Retinal pigment epithelial cell (primary cell): ENCODE measurements around the gene PHF14.

Experiments
- DNase-seq: peaks from one replicate; pipeline ENCODE4 v3.0.0-alpha.2; 2010; ENCODE audit warnings: low read depth
- H3K4me3 ChIP-seq: 2 replicates; pipeline ENCODE4 v1.5.1; 2011; ENCODE audit warnings: mild to moderate bottlenecking, low read length, control low read depth, moderate library complexity
- TF ChIP-seq, protein P1 (sequence below): conservative IDR thresholded peaks from 2 replicates; pipeline ENCODE4 v1.5.1; 2011; ENCODE audit warnings: low read depth, low read length, control low read depth, inconsistent platforms

Gene PHF14

DNA sequence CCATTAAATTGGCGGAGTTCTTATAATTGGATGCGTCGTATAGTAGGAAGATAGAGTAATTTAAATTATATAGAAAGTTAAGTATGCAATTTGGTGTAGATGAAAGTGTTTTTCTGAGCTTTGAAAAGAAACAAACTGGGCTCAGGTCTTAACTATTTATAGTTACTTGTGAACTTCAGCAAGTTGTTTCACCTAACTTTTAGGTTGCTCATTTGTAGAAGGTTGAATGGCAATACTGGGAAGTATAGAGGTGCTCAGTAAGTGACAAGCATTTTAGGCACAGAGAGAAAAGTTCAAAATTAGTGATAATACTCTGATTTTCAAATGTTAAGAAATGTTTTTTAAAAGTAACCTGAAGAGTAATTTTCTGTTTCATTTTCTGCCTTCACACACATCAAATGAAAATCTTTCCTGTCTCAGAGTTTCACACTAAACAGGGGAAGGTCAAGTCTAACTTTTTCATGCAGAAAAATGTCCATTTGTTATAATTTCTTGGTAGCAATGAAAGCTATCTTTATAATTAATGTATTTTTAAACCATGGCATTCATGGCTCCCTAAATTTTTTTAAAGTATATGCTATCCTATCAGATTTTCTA lies 146.5 kb downstream of the PHF14 start:
- no peak overlapping the region for H3K4me3 ChIP-seq
- TF ChIP-seq, protein P1, sequence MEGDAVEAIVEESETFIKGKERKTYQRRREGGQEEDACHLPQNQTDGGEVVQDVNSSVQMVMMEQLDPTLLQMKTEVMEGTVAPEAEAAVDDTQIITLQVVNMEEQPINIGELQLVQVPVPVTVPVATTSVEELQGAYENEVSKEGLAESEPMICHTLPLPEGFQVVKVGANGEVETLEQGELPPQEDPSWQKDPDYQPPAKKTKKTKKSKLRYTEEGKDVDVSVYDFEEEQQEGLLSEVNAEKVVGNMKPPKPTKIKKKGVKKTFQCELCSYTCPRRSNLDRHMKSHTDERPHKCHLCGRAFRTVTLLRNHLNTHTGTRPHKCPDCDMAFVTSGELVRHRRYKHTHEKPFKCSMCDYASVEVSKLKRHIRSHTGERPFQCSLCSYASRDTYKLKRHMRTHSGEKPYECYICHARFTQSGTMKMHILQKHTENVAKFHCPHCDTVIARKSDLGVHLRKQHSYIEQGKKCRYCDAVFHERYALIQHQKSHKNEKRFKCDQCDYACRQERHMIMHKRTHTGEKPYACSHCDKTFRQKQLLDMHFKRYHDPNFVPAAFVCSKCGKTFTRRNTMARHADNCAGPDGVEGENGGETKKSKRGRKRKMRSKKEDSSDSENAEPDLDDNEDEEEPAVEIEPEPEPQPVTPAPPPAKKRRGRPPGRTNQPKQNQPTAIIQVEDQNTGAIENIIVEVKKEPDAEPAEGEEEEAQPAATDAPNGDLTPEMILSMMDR: no peak
- no peak for DNase-seq

- no peak overlapping the region for H3K4me3 ChIP-seq
- no peak for DNase-seq
- TF ChIP-seq, protein P1: no peak
Observed at GRCh38 chr7:11120675-11121220, 147.1 kb downstream of the PHF14 start.

GRCh38 chr7:11124856-11125559 lies 151.3 kb downstream of the PHF14 start:
- TF ChIP-seq, protein P1: no peak
- no peak for DNase-seq
- H3K4me3 ChIP-seq: no peak overlapping the region

DNA sequence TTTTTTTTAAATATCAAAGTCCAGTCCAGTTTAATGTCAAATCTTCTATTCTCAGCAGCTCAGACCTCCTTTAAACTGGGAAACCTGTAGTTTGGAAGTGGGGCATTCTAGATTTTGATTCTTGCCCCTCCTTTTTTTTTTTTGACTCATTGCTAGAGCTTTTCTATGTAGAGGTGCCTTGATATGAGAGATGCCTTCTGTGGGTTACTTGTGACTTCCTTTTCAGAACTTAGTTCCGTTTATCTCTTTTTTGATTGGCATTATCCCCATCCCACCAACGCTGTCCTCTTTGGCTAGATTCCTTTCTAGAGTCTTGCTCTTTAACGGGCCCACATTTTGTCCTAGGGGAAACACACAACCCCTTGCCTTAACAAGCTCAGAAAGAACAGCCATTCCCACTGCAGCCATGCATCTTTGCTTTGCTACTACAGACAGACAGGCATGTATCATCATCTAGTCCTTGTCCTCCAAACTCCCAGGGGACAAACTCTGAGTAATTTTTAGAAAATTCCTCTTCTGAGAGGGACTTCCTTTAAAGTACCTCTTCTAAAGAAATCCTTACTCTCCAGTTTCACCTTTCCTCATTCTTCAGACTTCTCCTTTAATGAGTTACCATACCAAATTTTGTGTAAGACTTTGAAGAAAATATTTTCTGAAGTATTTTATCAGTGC lies 153.6 kb downstream of the PHF14 start:
- DNase-seq: no peak
- H3K4me3 ChIP-seq: no peak overlapping the region
- TF ChIP-seq, protein P1: no peak

DNA sequence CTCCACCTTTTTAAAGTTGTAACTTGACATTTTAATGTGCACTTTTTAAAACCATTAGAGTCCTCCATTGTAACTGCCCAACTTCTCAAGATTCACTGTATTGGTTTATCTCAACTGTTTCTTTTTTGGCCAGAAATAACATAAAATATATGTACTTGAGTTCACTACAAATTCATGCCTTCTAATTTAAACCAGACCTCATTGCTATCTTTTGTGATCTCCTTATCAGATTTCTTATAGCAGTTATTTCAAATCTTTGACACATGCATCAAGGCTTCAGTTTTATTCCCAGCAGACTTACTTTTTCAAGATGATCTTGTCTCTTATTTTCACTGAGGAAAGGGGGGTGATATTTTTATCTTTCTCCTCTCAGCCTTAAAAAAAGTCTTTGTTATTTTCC lies 154.3 kb downstream of the PHF14 start:
- no peak overlapping the region for H3K4me3 ChIP-seq
- TF ChIP-seq, protein P1: no peak
- DNase-seq: no peak

- no peak overlapping the region for H3K4me3 ChIP-seq
- DNase-seq: no peak
- TF ChIP-seq, protein P1: no peak
Observed at GRCh38 chr7:11128498-11128897, 154.8 kb downstream of the PHF14 start.
